ENCODE data around the gene CEP95. TPM values are rescaled to one million over a fixed set of nuclear protein-coding genes. Genes with fewer than 3 reads are reported as not detected.

CEP95 gene
- total RNA-seq, 1 experiment from 2014 or later: 77.0 TPM

DNA sequence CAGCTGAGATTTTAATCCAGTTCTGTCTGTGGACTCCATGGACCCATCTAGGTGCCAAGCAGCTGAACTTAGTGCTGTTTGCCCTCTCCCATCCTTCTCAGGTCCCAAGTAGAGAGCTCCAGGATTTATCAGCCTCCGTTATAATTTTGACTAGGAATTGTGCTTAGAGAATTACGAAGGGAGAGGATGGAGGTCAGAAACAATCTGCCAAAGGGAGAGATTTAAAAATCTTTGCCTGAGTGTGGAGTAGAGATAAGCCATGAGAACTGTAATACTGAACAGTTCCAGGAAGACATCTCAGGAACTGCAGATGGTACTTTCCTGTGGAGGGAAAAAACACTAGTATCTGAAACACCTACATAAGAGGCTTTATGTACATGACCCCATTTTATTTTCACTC, 27.0 kb downstream of the CEP95 start:
- DNase-seq (ENCODE audit: low read depth, low spot score) (no peak), ATAC-seq (no peak)
- Histone ChIP-seq H3K27me3 (ENCODE audit: insufficient read depth, low read length) (no peaks in the 10 kb centered on the region), H3K79me2 (ENCODE audit: insufficient read depth, low read length) (no peaks in the 10 kb centered on the region), H3K36me3 (ENCODE audit: control insufficient read depth in 1 of 2, insufficient read depth in 2 of 2, low read length in 2 of 2) (peaks cover 67 to 88% of the 10 kb centered on the region in 2 experiments), H4K20me1 (ENCODE audit: insufficient read depth) (peaks cover 6% of the 10 kb centered on the region; the same call in 1 of the 2 replicates), H3K9me3 (ENCODE audit: control insufficient read depth in 1 of 2, insufficient read depth in 1 of 2, low read depth in 1 of 2, low read length in 2 of 2) (no peaks in the 10 kb centered on the region), H3K4me3 (replicated peaks in 1 of 2; ENCODE audit: low read depth in 1 of 2, low read length in 2 of 2) (no peak overlapping the region), H3K27ac (ENCODE audit: low read depth, low read length) (no peak overlapping the region), H3K9me2 (ENCODE audit: insufficient read depth) (no peaks in the 10 kb centered on the region), H3K4me1 (ENCODE audit: control insufficient read depth in 1 of 2, insufficient read depth in 2 of 2, low read length in 2 of 2) (no peaks in the 10 kb centered on the region), H3K4me2 (ENCODE audit: low read length) (no peak overlapping the region), H3K9ac (ENCODE audit: low read length) (no peak overlapping the region), H2AFZ (ENCODE audit: low read depth, low read length, poor library complexity, severe bottlenecking) (no peak overlapping the region)
- ChIA-PET CTCF (interaction anchor here (0.7 to 2.6 kb wide), 8 partner anchors 11 to 114 kb away, joined by 3 to 34 read pairs (median 3); partner anchors contain the start of gene POLG2), POLR2A (interaction anchor here (1.2 to 1.8 kb wide), 2 partner anchors 28 to 36 kb away, joined by 4 to 6 read pairs; partner anchors contain the start of gene POLG2), RAD21 (ENCODE audit: low non-redundant PET in 1 of 2, low total read pairs in 2 of 2, uncharacterized antibody in 2 of 2, unreplicated experiment in 2 of 2) (interaction anchor here in 1 of 2 experiments (1.0 kb wide), 1 partner anchor 114 kb away, joined by 4 read pairs; no protein-coding TSS in a partner anchor)
- no TSS peak for BruUV-seq (replicated peaks)
- intact Hi-C loops (cut with micrococcal nuclease): no loop called here
- TF ChIP-seq RAD21 (IDR thresholded peaks at IDR 0.05; ENCODE audit: low read depth) (no peak), POLR2AphosphoS5 (IDR thresholded peaks at IDR 0.05; ENCODE audit: low read depth, low read length) (no peak; the same call in 1 of the 2 replicates), ELF1 (IDR thresholded peaks at IDR 0.05; ENCODE audit: borderline replicate concordance, low read depth) (no peak), YY1 (IDR thresholded peaks at IDR 0.05; ENCODE audit: extremely low read depth, insufficient replicate concordance, low read depth, low read length) (no peak), FOSL1 (IDR thresholded peaks at IDR 0.05; ENCODE audit: low read depth) (no peak), JUND (IDR thresholded peaks at IDR 0.05) (no peak), CTCF (IDR thresholded peaks at IDR 0.05 in 2 of 3, conservative IDR thresholded peaks at IDR 0.05 in 1 of 3; ENCODE audit: borderline replicate concordance in 1 of 3, insufficient read depth in 1 of 3, low read depth in 2 of 3, low read length in 2 of 3) (no peak), ZNF274 (IDR thresholded peaks at IDR 0.05; ENCODE audit: low read depth, low read length) (no peak), TCF7L2 (IDR thresholded peaks at IDR 0.05; ENCODE audit: borderline replicate concordance, extremely low read depth, insufficient read depth, insufficient read length) (no peak), EZH2phosphoT487 (IDR thresholded peaks at IDR 0.05; ENCODE audit: borderline replicate concordance) (no peak), POLR2A (IDR thresholded peaks at IDR 0.05; ENCODE audit: borderline replicate concordance, extremely low read depth, insufficient read depth, insufficient read length) (no peak), ZFX (IDR thresholded peaks at IDR 0.05) (no peak)
- TF ChIP-seq, protein P1, sequence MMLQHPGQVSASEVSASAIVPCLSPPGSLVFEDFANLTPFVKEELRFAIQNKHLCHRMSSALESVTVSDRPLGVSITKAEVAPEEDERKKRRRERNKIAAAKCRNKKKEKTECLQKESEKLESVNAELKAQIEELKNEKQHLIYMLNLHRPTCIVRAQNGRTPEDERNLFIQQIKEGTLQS (IDR thresholded peaks at IDR 0.05): no peak
- TF ChIP-seq, protein P2, sequence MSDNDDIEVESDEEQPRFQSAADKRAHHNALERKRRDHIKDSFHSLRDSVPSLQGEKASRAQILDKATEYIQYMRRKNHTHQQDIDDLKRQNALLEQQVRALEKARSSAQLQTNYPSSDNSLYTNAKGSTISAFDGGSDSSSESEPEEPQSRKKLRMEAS (IDR thresholded peaks at IDR 0.05): no peak

Data from HCT116 (cell line).